Stomach smooth muscle (tissue), 2 donors: Measurements from ENCODE around the gene UNC13D.
"Not testable (repeated sequence)": the region's sequence is repeated elsewhere in the genome, so short reads cannot be mapped to it uniquely, and the experiment has no call there.

Experiments
- H3K27ac ChIP-seq: one replicate; pipeline ENCODE4 v1.7.0; 2013; ENCODE audit warnings: mild to moderate bottlenecking, low read length, inconsistent platforms
- H3K27me3 ChIP-seq, 2 donors: one replicate each; pipeline ENCODE4 v1.7.0; 2013; ENCODE audit warnings: low read length in 2 of 2; ENCODE audit not compliant: insufficient read depth in 2 of 2, control insufficient read depth in 1 of 2
- H3K36me3 ChIP-seq, 2 donors: one replicate each; pipeline ENCODE4 v1.7.0; 2013; ENCODE audit warnings: low read length in 2 of 2; ENCODE audit not compliant: control insufficient read depth in 2 of 2, insufficient read depth in 2 of 2
- H3K4me1 ChIP-seq: one replicate; pipeline ENCODE4 v1.7.0; 2013; ENCODE audit warnings: low read length; ENCODE audit not compliant: control insufficient read depth, insufficient read depth
- H3K4me3 ChIP-seq, 2 donors: one replicate each; pipeline ENCODE4 v1.7.0; 2013; ENCODE audit warnings: low read length in 2 of 2
- H3K9ac ChIP-seq, 2 donors: one replicate each; pipeline ENCODE4 v1.7.0; 2013; ENCODE audit warnings: low read length in 2 of 2, mild to moderate bottlenecking in 1 of 2
- H3K9me3 ChIP-seq, 2 donors: one replicate each; pipeline ENCODE4 v1.7.0; 2013; ENCODE audit warnings: low read length in 2 of 2; ENCODE audit not compliant: control insufficient read depth in 2 of 2
- donor health status: healthy.
- donor health status: Pancreatic carcinoma.

UNC13D gene

GRCh38 chr17:75815399-75815798 is 28.8 kb downstream of the UNC13D start:
- Histone ChIP-seq H3K9me3 (no peaks in the 10 kb centered on the region), H3K27me3 (no peaks in the 10 kb centered on the region), H3K36me3 (peaks cover 65 to 78% of the 10 kb centered on the region in 2 donors), H3K27ac (no peak overlapping the region), H3K4me3 (no peak overlapping the region), H3K4me1 (no peaks in the 10 kb centered on the region), H3K9ac (no peak overlapping the region)

- Histone ChIP-seq H3K4me3 (no peak overlapping the region), H3K9ac (no peak overlapping the region), H3K36me3 (peaks cover 65 to 76% of the 10 kb centered on the region in 2 donors), H3K27me3 (no peaks in the 10 kb centered on the region), H3K27ac (no peak overlapping the region), H3K4me1 (peaks cover under 1% of the 10 kb centered on the region), H3K9me3 (no peaks in the 10 kb centered on the region)
Measured at GRCh38 chr17:75814900-75815373, 29.3 kb downstream of the UNC13D start.

- no peak overlapping the region for H3K27ac ChIP-seq
- no peaks in the 10 kb centered on the region for H3K27me3 ChIP-seq
- H3K9ac ChIP-seq = no peak overlapping the region
- peaks cover 6% of the 10 kb centered on the region for H3K4me1 ChIP-seq
- H3K4me3 ChIP-seq = no peak overlapping the region
- peaks cover 57 to 70% of the 10 kb centered on the region in 2 donors for H3K36me3 ChIP-seq
- H3K9me3 ChIP-seq = no peaks in the 10 kb centered on the region
Measured at GRCh38 chr17:75814021-75814395, 30.2 kb downstream of the UNC13D start.

GRCh38 chr17:75813081-75814020 is 30.9 kb downstream of the UNC13D start:
- H3K9me3 ChIP-seq = no peaks in the 10 kb centered on the region
- H3K27ac ChIP-seq = no peak overlapping the region
- no peak overlapping the region for H3K9ac ChIP-seq
- peaks cover 51 to 64% of the 10 kb centered on the region in 2 donors for H3K36me3 ChIP-seq
- H3K4me3 ChIP-seq = no peak overlapping the region
- no peaks in the 10 kb centered on the region for H3K27me3 ChIP-seq
- H3K4me1 ChIP-seq = peaks cover 6% of the 10 kb centered on the region

- H3K36me3 ChIP-seq = peaks cover 41 to 56% of the 10 kb centered on the region in 2 donors
- H3K4me1 ChIP-seq = peaks cover 6% of the 10 kb centered on the region
- no peaks in the 10 kb centered on the region for H3K27me3 ChIP-seq
- H3K9me3 ChIP-seq = no peaks in the 10 kb centered on the region
- H3K27ac ChIP-seq = no peak overlapping the region
- no peak overlapping the region for H3K4me3 ChIP-seq
- no peak overlapping the region for H3K9ac ChIP-seq
Measured at GRCh38 chr17:75812096-75813013, 31.8 kb downstream of the UNC13D start.

- no peak overlapping the region for H3K4me3 ChIP-seq
- peaks cover 31 to 45% of the 10 kb centered on the region in 2 donors for H3K36me3 ChIP-seq
- H3K9ac ChIP-seq = no peak overlapping the region
- H3K27ac ChIP-seq = no peak overlapping the region
- no peaks in the 10 kb centered on the region for H3K27me3 ChIP-seq
- peaks cover 6% of the 10 kb centered on the region for H3K4me1 ChIP-seq
- no peaks in the 10 kb centered on the region for H3K9me3 ChIP-seq
Measured at GRCh38 chr17:75811174-75811573, 33.0 kb downstream of the UNC13D start.

- not testable (repeated sequence) for H3K9me3 ChIP-seq, H3K9ac ChIP-seq, H3K27me3 ChIP-seq, H3K27ac ChIP-seq, H3K4me1 ChIP-seq, H3K4me3 ChIP-seq
- H3K36me3 ChIP-seq = peaks cover 31 to 44% of the 10 kb centered on the region in 2 donors
Measured at GRCh38 chr17:75810756-75811155, 33.4 kb downstream of the UNC13D start.

GRCh38 chr17:75810216-75810615 is 34.0 kb downstream of the UNC13D start:
- H3K27ac ChIP-seq = no peak overlapping the region
- H3K36me3 ChIP-seq = peaks cover 28 to 42% of the 10 kb centered on the region in 2 donors
- H3K9ac ChIP-seq = no peak overlapping the region
- H3K9me3 ChIP-seq = no peaks in the 10 kb centered on the region
- no peak overlapping the region for H3K4me3 ChIP-seq
- no peaks in the 10 kb centered on the region for H3K27me3 ChIP-seq
- peaks cover 6% of the 10 kb centered on the region for H3K4me1 ChIP-seq

- no peaks in the 10 kb centered on the region for H3K9me3 ChIP-seq
- H3K27me3 ChIP-seq = no peaks in the 10 kb centered on the region
- peaks cover 6% of the 10 kb centered on the region for H3K4me1 ChIP-seq
- H3K4me3 ChIP-seq = no peak overlapping the region
- peaks cover 28 to 37% of the 10 kb centered on the region in 2 donors for H3K36me3 ChIP-seq
- no peak overlapping the region for H3K27ac ChIP-seq
- no peak overlapping the region for H3K9ac ChIP-seq
Measured at GRCh38 chr17:75809631-75810111, 34.5 kb downstream of the UNC13D start.

- no peak overlapping the region for H3K4me3 ChIP-seq
- H3K4me1 ChIP-seq = peaks cover 6% of the 10 kb centered on the region
- peak overlapping the region; percentile 31 for H3K27ac ChIP-seq
- no peaks in the 10 kb centered on the region for H3K27me3 ChIP-seq
- peaks cover 27 to 34% of the 10 kb centered on the region in 2 donors for H3K36me3 ChIP-seq
- H3K9me3 ChIP-seq = no peaks in the 10 kb centered on the region
- H3K9ac ChIP-seq = no peak overlapping the region
Measured at GRCh38 chr17:75808905-75809621, 35.1 kb downstream of the UNC13D start.
